ENCODE data around the gene GRK4.

The GRK4 gene

GRCh38 chr4:2925931-2926860 is 37.2 kb upstream of the GRK4 start:
- TF ChIP-seq REST (IDR thresholded peaks at IDR 0.05; ENCODE audit: low read depth) (no peak), EP300 (IDR thresholded peaks at IDR 0.05; ENCODE audit: borderline replicate concordance) (no peak), NFIC (IDR thresholded peaks at IDR 0.05) (no peak), EGR1 (IDR thresholded peaks at IDR 0.05) (no peak), RAD21 (IDR thresholded peaks at IDR 0.05; ENCODE audit: low read depth) (no peak), TCF12 (IDR thresholded peaks at IDR 0.05; ENCODE audit: low read depth) (no peak), FOXM1 (IDR thresholded peaks at IDR 0.05; ENCODE audit: borderline replicate concordance, low read depth) (no peak), TAF1 (IDR thresholded peaks at IDR 0.05; ENCODE audit: low read depth) (no peak), CEBPB (IDR thresholded peaks at IDR 0.05) (no peak), YY1 (IDR thresholded peaks at IDR 0.05; ENCODE audit: low read depth) (no peak), CREB1 (IDR thresholded peaks at IDR 0.05; ENCODE audit: low read depth) (no peak), ZBTB7A (IDR thresholded peaks at IDR 0.05; ENCODE audit: low read depth) (no peak), TEAD4 (IDR thresholded peaks at IDR 0.05) (no peak), MAX (IDR thresholded peaks at IDR 0.05) (no peak)

- no peak for TF ChIP-seq MAX (IDR thresholded peaks at IDR 0.05)
- no peak for TF ChIP-seq REST (IDR thresholded peaks at IDR 0.05; ENCODE audit: low read depth)
- no peak for TF ChIP-seq TAF1 (IDR thresholded peaks at IDR 0.05; ENCODE audit: low read depth)
- no peak for TF ChIP-seq YY1 (IDR thresholded peaks at IDR 0.05; ENCODE audit: low read depth)
- no peak for TF ChIP-seq TEAD4 (IDR thresholded peaks at IDR 0.05)
- TF ChIP-seq NFIC (IDR thresholded peaks at IDR 0.05), result no peak
- no peak for TF ChIP-seq RAD21 (IDR thresholded peaks at IDR 0.05; ENCODE audit: low read depth)
- no peak for TF ChIP-seq USF1 (IDR thresholded peaks at IDR 0.05)
- no peak for TF ChIP-seq CEBPB (IDR thresholded peaks at IDR 0.05)
- TF ChIP-seq ZBTB7A (IDR thresholded peaks at IDR 0.05; ENCODE audit: low read depth), result no peak
- TF ChIP-seq EGR1 (IDR thresholded peaks at IDR 0.05), result no peak
- no peak for TF ChIP-seq FOXM1 (IDR thresholded peaks at IDR 0.05; ENCODE audit: borderline replicate concordance, low read depth)
- TF ChIP-seq EP300 (IDR thresholded peaks at IDR 0.05; ENCODE audit: borderline replicate concordance), result no peak
- no peak for TF ChIP-seq CREB1 (IDR thresholded peaks at IDR 0.05; ENCODE audit: low read depth)
- TF ChIP-seq TCF12 (IDR thresholded peaks at IDR 0.05; ENCODE audit: low read depth), result no peak
These were observed 36.2 kb upstream of the GRK4 start for GRCh38 chr4:2927016-2927695.

- TF ChIP-seq REST (IDR thresholded peaks at IDR 0.05; ENCODE audit: low read depth), result no peak
- TF ChIP-seq CREB1 (IDR thresholded peaks at IDR 0.05; ENCODE audit: low read depth), result no peak
- no peak for TF ChIP-seq TCF12 (IDR thresholded peaks at IDR 0.05; ENCODE audit: low read depth)
- TF ChIP-seq EGR1 (IDR thresholded peaks at IDR 0.05), result no peak
- TF ChIP-seq MAX (IDR thresholded peaks at IDR 0.05), result no peak
- TF ChIP-seq YY1 (IDR thresholded peaks at IDR 0.05; ENCODE audit: low read depth), result no peak
- TF ChIP-seq EP300 (IDR thresholded peaks at IDR 0.05; ENCODE audit: borderline replicate concordance), result no peak
- TF ChIP-seq NFIC (IDR thresholded peaks at IDR 0.05), result no peak
These were observed 35.7 kb upstream of the GRK4 start for GRCh38 chr4:2927696-2928075.

All from Ishikawa (cell line).